Neuronal stem cell (in vitro differentiated cells): ENCODE results near the gene AGXT.

Experiments used
- DNase-seq: peaks from one replicate; pipeline ENCODE4 v3.0.0-alpha.2; 2013; ENCODE audit warnings: low spot score
- H2AFZ ChIP-seq: one replicate; pipeline ENCODE4 v1.6.1; 2013; ENCODE audit warnings: mild to moderate bottlenecking, low read length, inconsistent platforms
- H2AK5ac ChIP-seq: 2 replicates; pipeline ENCODE4 v1.6.1; 2013; ENCODE audit warnings: low read depth, mild to moderate bottlenecking, inconsistent platforms, low read length, moderate library complexity, mixed read lengths
- H2BK120ac ChIP-seq: 2 replicates; pipeline ENCODE4 v1.6.1; 2013; ENCODE audit warnings: low read depth, mild to moderate bottlenecking, inconsistent platforms, low read length, moderate library complexity, mixed read lengths
- H2BK12ac ChIP-seq: one replicate; pipeline ENCODE4 v1.6.1; 2013; ENCODE audit warnings: low read length, inconsistent platforms
- H2BK15ac ChIP-seq: 2 replicates; pipeline ENCODE4 v1.6.1; 2013; ENCODE audit warnings: mild to moderate bottlenecking, low read length, inconsistent platforms, mixed read lengths
- H2BK5ac ChIP-seq: one replicate; pipeline ENCODE4 v1.6.1; 2013; ENCODE audit warnings: inconsistent platforms, mild to moderate bottlenecking, low read length, moderate library complexity
- H3K14ac ChIP-seq: one replicate; pipeline ENCODE4 v1.6.1; 2013; ENCODE audit warnings: low read length, inconsistent platforms
- H3K18ac ChIP-seq: 2 replicates; pipeline ENCODE4 v1.6.1; 2013; ENCODE audit warnings: low read length, inconsistent platforms
- H3K23ac ChIP-seq: 2 replicates; pipeline ENCODE4 v1.6.1; 2013; ENCODE audit warnings: low read depth, mild to moderate bottlenecking, mixed read lengths, low read length, inconsistent platforms; ENCODE audit not compliant: poor library complexity
- H3K27ac ChIP-seq: replicated peaks from 3 replicates; pipeline ENCODE4 v1.5.1; 2013; ENCODE audit warnings: low read length, inconsistent platforms
- H3K27me3 ChIP-seq, 3 experiments: 2 replicates each; pipeline ENCODE4 v1.6.1; 2013; ENCODE audit warnings: low read length in 3 of 3, mild to moderate bottlenecking in 2 of 3, inconsistent platforms in 1 of 3, low read depth in 1 of 3, mixed read lengths in 1 of 3, moderate library complexity in 1 of 3; ENCODE audit not compliant: control insufficient read depth in 3 of 3, insufficient read depth in 3 of 3
- H3K36me3 ChIP-seq, 2 donors: replicated peaks in 1 of 2; 2 replicates each; pipeline ENCODE4 v1.6.1; 2013; ENCODE audit warnings: low read length in 2 of 2; ENCODE audit not compliant: control insufficient read depth in 2 of 2, insufficient read depth in 2 of 2
- H3K4ac ChIP-seq: 2 replicates; pipeline ENCODE4 v1.6.1; 2013; ENCODE audit warnings: inconsistent platforms, mild to moderate bottlenecking, low read length, moderate library complexity
- H3K4me1 ChIP-seq, 2 donors: 1 replicate in 1 of 2; 2 replicates in 1 of 2; pipeline ENCODE4 v1.6.1; 2013; ENCODE audit warnings: low read length in 2 of 2, low read depth in 1 of 2; ENCODE audit not compliant: control insufficient read depth in 2 of 2, insufficient read depth in 1 of 2
- H3K4me2 ChIP-seq: one replicate; pipeline ENCODE4 v1.6.1; 2013; ENCODE audit warnings: mild to moderate bottlenecking, low read length, inconsistent platforms; ENCODE audit not compliant: insufficient read depth, poor library complexity, severe bottlenecking
- H3K4me3 ChIP-seq, 2 donors: 2 replicates each; pipeline ENCODE4 v1.5.1; 2013; ENCODE audit warnings: low read length in 2 of 2, mild to moderate bottlenecking in 2 of 2, inconsistent platforms in 1 of 2, moderate library complexity in 1 of 2
- H3K79me1 ChIP-seq: one replicate; pipeline ENCODE4 v1.6.1; 2013; ENCODE audit warnings: low read depth, mild to moderate bottlenecking, inconsistent platforms, low read length, moderate library complexity
- H3K9ac ChIP-seq: one replicate; pipeline ENCODE4 v1.6.1; 2013; ENCODE audit warnings: mild to moderate bottlenecking, low read depth, low read length, inconsistent platforms; ENCODE audit not compliant: poor library complexity
- H3K9me3 ChIP-seq, 2 donors: replicated peaks in 1 of 2; 2 replicates each; pipeline versions ENCODE3 to v1.6.1; 2013; ENCODE audit warnings: low read length in 2 of 2, mild to moderate bottlenecking in 2 of 2, inconsistent platforms in 1 of 2, low read depth in 1 of 2, mixed read lengths in 1 of 2, moderate library complexity in 1 of 2; ENCODE audit not compliant: control insufficient read depth in 2 of 2, insufficient read depth in 1 of 2
- H4K8ac ChIP-seq: one replicate; pipeline ENCODE4 v1.6.1; 2013; ENCODE audit warnings: low read depth, mild to moderate bottlenecking, inconsistent platforms, low read length, moderate library complexity
- H4K91ac ChIP-seq: one replicate; pipeline ENCODE4 v1.6.1; 2013; ENCODE audit warnings: low read length, low read depth, mild to moderate bottlenecking, inconsistent platforms; ENCODE audit not compliant: poor library complexity
- whole genome bisulfite sequencing, 2 donors: extraction: QIAGEN DNeasy Blood & Tissue Kit; methylation state at CpG; one replicate each; pipeline ENCODE4 v1.1.7; 2013; ENCODE audit warnings: missing lambda C conversion rate in 2 of 2, mixed read lengths in 1 of 2; ENCODE audit not compliant: insufficient read length in 2 of 2, insufficient replicate concordance in 1 of 2; ENCODE audit errors: extremely low coverage in 2 of 2; 5-methylcytosine and 5-hydroxymethylcytosine counted together

AGXT gene

GRCh38 chr2:240873805-240874714 is 5.4 kb downstream of the AGXT start:
- H4K8ac ChIP-seq, result no peak overlapping the region
- no peak overlapping the region for H2AFZ ChIP-seq
- H3K23ac ChIP-seq, result peak overlapping the region; percentile 68
- H2AK5ac ChIP-seq, result no peak overlapping the region
- H3K79me1 ChIP-seq, result peaks cover 2% of the 10 kb centered on the region
- no peaks in the 10 kb centered on the region for H3K9me3 ChIP-seq
- no peak overlapping the region for H3K4ac ChIP-seq
- peak overlapping the region; percentile 61 for H3K18ac ChIP-seq
- H2BK5ac ChIP-seq, result peak overlapping the region; percentile 19
- H3K4me2 ChIP-seq, result no peak overlapping the region
- H3K14ac ChIP-seq, result peak overlapping the region; percentile 31
- no peak overlapping the region for H4K91ac ChIP-seq
- DNase-seq, result no peak
- H3K4me3 ChIP-seq, result no peak overlapping the region
- peaks cover 0 to 53% (median 0%) of the 10 kb centered on the region in 3 experiments for H3K27me3 ChIP-seq
- H2BK12ac ChIP-seq, result no peak overlapping the region
- H2BK120ac ChIP-seq, result peak overlapping the region; percentile 42
- H3K9ac ChIP-seq, result peak overlapping the region; percentile 10
- H2BK15ac ChIP-seq, result peak overlapping the region; percentile 9
- H3K4me1 ChIP-seq, result no peaks in the 10 kb centered on the region
- peaks cover 0 to 2% of the 10 kb centered on the region in 2 donors for H3K36me3 ChIP-seq
- WGBS, 2 donors, result no CpG with 5 or more reads among the region's 33 CpGs
- no peak overlapping the region for H3K27ac ChIP-seq

DNA sequence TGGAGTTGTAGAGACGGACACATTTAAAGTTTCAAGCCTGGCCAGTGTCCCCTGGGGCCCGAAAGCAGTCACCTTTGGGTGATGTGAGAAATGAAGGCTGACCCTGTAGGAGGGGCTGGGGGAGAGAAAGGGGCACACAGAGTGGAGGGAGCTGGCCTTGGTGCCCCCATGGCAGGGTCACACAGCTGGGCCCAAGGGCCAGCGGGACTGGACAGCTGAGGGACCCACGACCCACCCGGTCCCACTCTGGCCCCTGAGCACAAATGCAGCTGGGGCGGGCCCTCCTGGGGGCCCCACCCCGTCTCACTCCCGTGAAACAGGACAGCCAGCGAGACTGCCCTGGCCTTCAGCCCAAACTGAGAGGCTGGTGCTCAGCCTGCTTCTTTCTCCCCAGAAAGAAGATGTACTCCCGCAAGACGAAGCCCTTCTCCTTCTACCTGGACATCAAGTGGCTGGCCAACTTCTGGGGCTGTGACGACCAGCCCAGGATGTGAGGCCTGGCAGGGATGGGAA is 6.1 kb downstream of the AGXT start:
- H3K4me3 ChIP-seq, result no peak overlapping the region
- H3K18ac ChIP-seq, result no peak overlapping the region
- H3K4ac ChIP-seq, result no peak overlapping the region
- H3K27me3 ChIP-seq, result peaks cover 0 to 49% (median 0%) of the 10 kb centered on the region in 3 experiments
- H3K4me2 ChIP-seq, result no peak overlapping the region
- no peaks in the 10 kb centered on the region for H3K4me1 ChIP-seq
- H2BK120ac ChIP-seq, result no peak overlapping the region
- WGBS, 2 donors, result no CpG with 5 or more reads among the region's 12 CpGs
- H3K9ac ChIP-seq, result no peak overlapping the region
- peak overlapping the region; percentile 19 for H2BK5ac ChIP-seq
- H3K14ac ChIP-seq, result no peak overlapping the region
- no peak for DNase-seq
- H2BK15ac ChIP-seq, result no peak overlapping the region
- no peak overlapping the region for H4K8ac ChIP-seq
- peaks cover 0 to 2% of the 10 kb centered on the region in 2 donors for H3K36me3 ChIP-seq
- H2AK5ac ChIP-seq, result peak overlapping the region; percentile 34
- H2AFZ ChIP-seq, result no peak overlapping the region
- no peaks in the 10 kb centered on the region for H3K9me3 ChIP-seq
- H2BK12ac ChIP-seq, result no peak overlapping the region
- H4K91ac ChIP-seq, result no peak overlapping the region
- no peak overlapping the region for H3K27ac ChIP-seq
- no peak overlapping the region for H3K23ac ChIP-seq
- peaks cover 2% of the 10 kb centered on the region for H3K79me1 ChIP-seq

GRCh38 chr2:240875228-240876034 is 6.8 kb downstream of the AGXT start:
- H2BK5ac ChIP-seq, result peak overlapping the region; percentile 19
- no peak overlapping the region for H3K23ac ChIP-seq
- H4K91ac ChIP-seq, result no peak overlapping the region
- H3K18ac ChIP-seq, result peak overlapping the region; percentile 58
- H2BK12ac ChIP-seq, result peak overlapping the region; percentile 16
- peak overlapping the region; percentile 34 for H2AK5ac ChIP-seq
- H3K4me1 ChIP-seq, result no peaks in the 10 kb centered on the region
- H3K4me3 ChIP-seq, result no peak overlapping the region
- no peaks in the 10 kb centered on the region for H3K9me3 ChIP-seq
- no peak overlapping the region for H3K9ac ChIP-seq
- no peak overlapping the region for H3K27ac ChIP-seq
- peak overlapping the region; percentile 2 for H2BK120ac ChIP-seq
- peaks cover 2% of the 10 kb centered on the region for H3K79me1 ChIP-seq
- no peak overlapping the region for H3K4me2 ChIP-seq
- WGBS, 2 donors, result no CpG with 5 or more reads among the region's 22 CpGs
- H3K27me3 ChIP-seq, result peaks cover 0 to 42% (median 0%) of the 10 kb centered on the region in 3 experiments
- no peak for DNase-seq
- H2BK15ac ChIP-seq, result no peak overlapping the region
- peak overlapping the region; percentile 67 for H3K4ac ChIP-seq
- no peak overlapping the region for H2AFZ ChIP-seq
- no peak overlapping the region for H4K8ac ChIP-seq
- H3K36me3 ChIP-seq, result peaks cover 0 to 2% of the 10 kb centered on the region in 2 donors
- no peak overlapping the region for H3K14ac ChIP-seq
